GM12892 (cell line): Measurements from ENCODE around the gene STARD5.

Experiments
- POLR2A ChIP-seq: IDR thresholded peaks from 2 replicates; pipeline ENCODE4 v1.6.1; 2011; ENCODE audit warnings: low read depth, low read length, control low read depth
- TAF1 ChIP-seq: IDR thresholded peaks from 2 replicates; pipeline ENCODE4 v1.6.1; 2011; ENCODE audit warnings: low read depth, mild to moderate bottlenecking, control low read depth, low read length, borderline replicate concordance

GRCh38 chr15:81314378-81314777 is 9.6 kb downstream of the STARD5 start:
- TF ChIP-seq POLR2A (no peak), TAF1 (no peak)
